HG02885 (cell line): ENCODE measurements around the gene SLC13A2.

Source experiments
- ATAC-seq: cut with Tn5 transposase; IDR thresholded peaks from one replicate; pipeline ENCODE4 v1.9.1; 2021; ENCODE audit warnings: mild to moderate bottlenecking; ENCODE audit not compliant: unreplicated experiment, poor library complexity

SLC13A2 gene

GRCh38 chr17:28532050-28532960 is 58.9 kb downstream of the SLC13A2 start:
- no peak for ATAC-seq

DNA sequence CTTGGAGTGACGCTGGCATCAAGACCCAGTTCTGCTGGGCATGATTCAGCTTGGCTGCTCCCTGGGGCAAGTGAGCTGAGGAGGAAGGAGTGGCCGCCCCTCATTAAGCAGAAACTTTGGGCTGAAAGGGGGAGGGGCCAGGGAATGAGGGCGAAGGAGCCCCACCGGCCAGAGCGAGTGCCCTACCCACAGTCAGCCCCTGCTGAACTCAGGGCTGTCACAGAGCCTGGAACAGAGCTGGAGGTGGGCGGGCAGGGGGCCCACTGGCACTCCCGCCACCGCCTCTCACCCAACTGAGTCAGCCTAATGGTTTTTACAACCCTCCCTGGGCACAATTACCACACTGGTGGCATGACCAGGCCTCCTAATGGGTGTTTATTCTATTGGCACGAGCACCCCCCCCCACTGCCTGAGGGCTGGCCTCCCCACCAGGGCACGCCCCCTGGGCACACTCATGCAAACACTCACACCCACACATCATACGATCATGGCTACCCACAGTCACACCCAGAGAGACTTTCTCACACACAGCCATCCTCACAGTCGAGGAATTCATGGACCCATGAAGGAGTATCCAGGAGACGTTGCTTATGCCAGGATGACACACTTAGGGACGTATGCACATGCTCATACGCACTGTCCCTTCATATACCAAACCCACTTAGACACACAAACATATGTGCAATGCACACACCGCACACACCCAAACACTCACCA is 59.8 kb downstream of the SLC13A2 start:
- no peak for ATAC-seq

DNA sequence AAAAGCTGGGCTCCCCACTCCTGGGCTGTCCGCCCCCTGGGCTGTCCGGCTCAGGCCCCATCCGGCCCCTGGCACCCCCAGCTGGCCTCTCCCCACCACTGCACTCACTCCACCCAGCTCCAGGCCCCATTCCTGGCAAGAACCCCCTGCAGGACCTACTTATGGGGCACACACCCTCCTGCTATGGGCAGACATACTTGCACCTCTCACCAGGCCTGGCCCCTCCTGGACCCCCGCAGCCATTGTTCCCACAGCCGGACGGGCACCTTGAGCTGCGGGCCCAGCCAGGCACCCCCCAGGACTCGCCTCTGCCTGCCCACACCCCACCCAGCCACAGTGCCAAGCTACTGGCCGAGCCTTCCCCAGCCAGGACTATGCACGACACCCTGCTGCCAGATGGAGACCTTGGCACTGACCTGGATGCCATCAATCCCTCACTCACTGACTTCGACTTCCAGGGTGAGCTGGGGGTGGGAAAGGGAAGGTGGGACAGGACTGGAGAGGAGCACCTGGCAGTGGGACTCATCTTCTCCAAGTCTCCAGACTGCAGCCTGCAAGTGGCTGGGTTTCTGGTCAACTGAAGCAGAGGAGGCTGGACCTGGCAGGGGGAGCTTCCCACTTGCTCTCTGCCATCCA is 61.4 kb downstream of the SLC13A2 start:
- no peak for ATAC-seq

DNA sequence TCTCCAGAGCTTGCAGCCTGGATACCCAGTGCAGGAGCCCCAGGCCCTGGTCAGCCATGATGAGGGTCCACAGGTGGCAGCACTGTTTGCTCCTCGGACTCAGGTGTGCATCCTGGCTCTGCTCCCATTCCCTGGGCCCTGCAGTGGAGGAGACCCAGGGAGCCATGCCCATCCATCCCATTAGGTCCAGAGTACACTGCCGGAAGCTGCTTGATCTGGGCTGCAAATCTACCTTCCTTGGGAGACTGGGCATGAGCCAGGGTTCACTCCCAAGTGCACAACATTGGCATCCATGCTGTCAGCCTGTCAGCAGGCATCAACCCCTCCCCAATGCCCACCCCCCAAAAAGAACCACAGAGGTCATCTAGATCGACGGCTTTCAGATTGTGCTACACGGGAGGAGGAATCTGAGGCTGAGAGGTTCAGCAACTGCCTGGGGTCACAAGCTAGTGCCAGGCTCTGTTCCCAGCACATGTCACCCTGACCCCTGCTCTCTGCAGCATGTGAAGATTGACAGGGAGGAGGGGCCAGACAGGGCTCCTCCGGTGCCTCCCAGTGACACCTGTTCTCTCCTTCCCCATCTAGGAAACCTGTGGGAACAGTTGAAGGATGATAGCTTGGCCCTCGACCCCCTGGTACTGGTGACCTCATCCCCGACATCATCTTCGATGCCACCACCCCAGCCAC is 63.2 kb downstream of the SLC13A2 start:
- no peak for ATAC-seq

DNA sequence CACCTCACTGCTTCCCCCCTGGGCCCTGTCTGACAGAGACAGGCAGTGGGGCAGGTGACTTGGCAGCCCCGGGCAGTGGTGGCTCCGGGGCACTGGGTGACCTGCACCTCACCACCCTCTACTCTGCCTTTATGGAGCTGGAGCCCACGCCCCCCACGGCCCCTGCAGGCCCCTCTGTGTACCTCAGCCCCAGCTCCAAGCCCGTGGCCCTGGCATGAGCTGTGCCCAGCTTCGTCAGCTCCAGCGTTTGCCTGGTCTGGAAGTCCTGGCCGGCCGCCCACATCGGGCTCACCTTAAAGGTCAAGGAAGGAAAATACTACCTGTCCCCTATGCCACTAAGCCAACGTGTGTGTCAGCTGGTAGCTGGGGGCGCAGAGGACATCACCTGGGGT is 63.8 kb downstream of the SLC13A2 start:
- no peak for ATAC-seq

DNA sequence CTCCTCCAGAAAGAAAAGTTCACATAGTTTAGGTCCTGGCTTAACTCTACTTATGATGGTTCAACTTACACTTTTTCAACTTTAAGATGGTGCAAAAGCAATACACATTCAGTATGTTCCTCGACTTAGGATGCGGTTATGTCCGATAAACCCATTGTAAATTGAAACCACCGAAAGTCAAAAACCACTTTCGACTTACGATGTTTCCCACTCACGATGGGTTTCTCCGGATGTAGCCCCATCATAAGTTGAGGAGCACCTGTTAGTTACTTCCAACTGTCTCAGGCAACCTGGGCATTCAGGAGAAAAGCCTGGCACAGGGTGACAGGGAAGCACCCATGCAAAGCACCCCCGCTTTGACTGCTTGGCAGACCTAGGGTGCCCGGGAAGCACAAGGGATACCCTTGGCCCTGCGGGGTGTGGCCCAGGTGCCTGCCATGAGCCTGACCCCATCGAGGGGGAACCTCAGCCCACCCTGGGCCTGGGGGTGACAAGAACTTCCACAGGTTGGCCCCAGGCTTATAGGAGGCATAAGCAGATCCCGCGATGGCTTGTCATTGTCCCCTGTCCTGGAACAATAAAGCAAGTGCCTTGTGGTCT is 65.0 kb downstream of the SLC13A2 start:
- ATAC-seq, result no peak

GRCh38 chr17:28540231-28540630 is 66.8 kb downstream of the SLC13A2 start:
- no peak for ATAC-seq

- no peak for ATAC-seq
Measured at GRCh38 chr17:28541439-28541838, 68.0 kb downstream of the SLC13A2 start.

GRCh38 chr17:28544402-28545140 is 71.1 kb downstream of the SLC13A2 start:
- ATAC-seq, result no peak

DNA sequence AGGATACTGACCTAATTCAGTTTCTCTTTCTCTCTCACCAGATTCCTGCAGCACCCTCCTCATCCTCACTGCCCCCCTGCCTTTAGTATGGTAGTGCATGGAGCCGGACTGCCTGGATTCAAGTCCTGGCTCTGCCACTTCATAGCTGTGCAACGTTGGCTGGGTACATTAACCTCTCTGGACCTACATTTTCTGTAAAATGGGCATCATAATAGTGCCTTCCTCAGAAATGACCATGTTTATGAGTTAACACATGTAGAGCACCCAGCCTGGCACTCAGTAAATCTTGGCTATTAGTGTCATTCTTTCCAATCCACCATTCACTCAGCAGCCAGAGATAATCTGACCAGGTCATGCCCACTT is 71.7 kb downstream of the SLC13A2 start:
- ATAC-seq, result no peak

DNA sequence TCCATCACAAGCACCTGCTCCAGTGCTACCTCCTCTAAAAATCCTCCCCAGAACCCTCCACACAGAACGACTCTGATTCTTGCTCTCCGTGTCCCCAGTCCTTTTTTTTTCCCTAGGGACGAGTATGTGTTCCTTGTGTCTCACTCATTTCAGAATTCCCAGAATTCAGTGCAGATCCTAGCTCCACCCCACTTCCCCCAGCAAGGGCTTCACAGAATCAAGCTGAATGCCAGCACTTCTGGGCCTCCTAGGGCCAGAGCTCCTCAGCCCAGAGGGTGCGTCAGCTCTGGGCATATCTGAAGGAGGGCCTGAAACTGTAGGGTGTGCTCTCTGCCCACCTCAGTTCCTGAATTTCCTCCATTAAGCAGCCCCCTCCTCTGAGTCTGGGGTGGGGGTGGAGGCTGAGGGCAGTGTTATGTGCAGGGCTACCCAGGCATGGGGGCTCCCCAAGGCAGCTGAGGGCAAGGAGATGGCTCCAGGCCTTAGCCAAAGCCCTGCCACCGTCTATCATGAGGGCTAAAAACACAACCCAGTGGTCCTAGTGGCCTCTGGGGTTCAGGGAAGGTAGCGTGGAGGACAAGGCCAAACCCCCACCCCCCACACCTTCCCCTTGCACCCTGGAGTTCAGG is 72.5 kb downstream of the SLC13A2 start:
- no peak for ATAC-seq

- no peak for ATAC-seq
Measured at GRCh38 chr17:28547096-28547622, 73.7 kb downstream of the SLC13A2 start.
